ENCODE measurements around the gene CALY.
"Not testable (repeated sequence)": the region's sequence is repeated elsewhere in the genome, so short reads cannot be mapped to it uniquely, and the experiment has no call there.

CALY gene

DNA sequence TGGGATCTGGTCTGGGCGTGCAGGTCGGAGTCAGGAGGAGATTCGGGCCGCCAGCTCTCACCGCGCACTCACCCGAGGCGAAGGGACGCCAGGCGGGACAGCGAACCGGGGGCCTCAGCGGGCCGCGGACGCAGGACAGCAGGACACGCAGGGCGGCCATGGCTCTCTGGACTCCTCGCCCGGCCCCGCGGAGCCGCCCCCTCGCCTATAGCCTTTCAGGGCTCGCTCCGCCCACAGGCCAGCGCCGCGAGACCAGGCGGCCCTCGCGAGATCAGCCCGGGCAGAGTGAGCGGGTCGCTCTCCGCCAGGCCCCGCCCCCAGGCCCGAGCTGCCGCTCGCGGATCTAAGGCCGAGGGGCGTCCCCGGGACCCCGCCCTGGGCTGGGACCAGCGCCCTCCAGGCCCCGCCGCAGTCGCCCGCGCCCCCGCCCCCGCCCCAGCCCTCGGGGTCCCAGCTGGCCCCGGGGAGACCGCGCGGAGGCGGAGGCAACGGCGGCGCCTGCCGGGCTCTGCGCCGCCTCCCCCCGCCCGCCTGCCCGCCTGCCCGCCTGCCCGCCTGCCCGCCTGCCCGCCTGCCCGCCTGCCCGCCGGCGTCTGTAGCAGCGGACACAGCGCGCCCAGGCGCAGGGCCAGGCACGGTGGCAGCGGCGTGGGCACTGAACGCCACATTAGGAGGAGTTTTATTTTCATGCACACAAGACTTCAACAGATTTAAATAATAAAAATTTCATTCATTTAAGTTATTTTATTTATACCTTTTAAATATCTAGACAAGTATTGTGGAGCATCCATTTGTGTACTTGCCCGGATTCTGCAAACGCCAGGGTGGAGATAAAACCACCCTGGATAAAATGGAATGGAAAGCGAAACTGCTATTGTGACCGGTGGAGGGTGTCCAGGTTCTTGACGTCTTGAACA lies 36.7 kb upstream of the CALY start, which contains the start of gene ECHS1:
ECHS1 (minus strand) TSS at position 181 of the 917 bp plus-strand sequence; CDS start at position 160, 21 bp downstream.
- Mint-ChIP-seq H3K27me3 (ENCODE audit: low read depth) (peaks cover 3% of the 10 kb centered on the region), H3K4me3 (peak within 1 kb of the TSS; percentile 91), H3K36me3 (ENCODE audit: low read depth) (peaks cover 2% of the 10 kb centered on the region), H3K4me1 (ENCODE audit: low read depth) (peaks cover 7% of the 10 kb centered on the region), H3K27ac (peak within 1 kb of the TSS; percentile 71), H3K9me3 (no peaks in the 10 kb centered on the region)
- peak; percentile 96 for DNase-seq (ENCODE audit: low spot score)

DNA sequence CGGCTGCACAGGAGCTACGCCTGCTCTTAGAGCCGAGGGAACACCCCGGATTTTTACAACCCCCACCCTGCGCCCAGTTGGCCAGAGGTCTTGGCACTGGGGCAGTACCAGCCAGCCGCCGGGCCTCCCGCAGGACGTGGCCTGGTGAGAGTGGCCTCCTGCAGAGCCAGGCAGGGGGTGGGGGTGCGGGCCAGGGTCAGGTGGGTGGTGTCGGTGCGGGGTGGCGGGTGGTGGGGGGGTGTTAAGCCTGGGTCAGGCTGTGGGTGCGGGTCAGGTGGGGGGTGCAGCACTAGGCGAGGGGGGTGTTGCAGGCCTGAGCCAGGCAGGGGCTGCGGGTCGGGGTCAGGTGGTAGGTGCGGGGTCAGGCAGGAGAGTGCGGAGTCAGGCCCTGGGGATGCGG lies 35.8 kb upstream of the CALY start:
- Mint-ChIP-seq H3K4me3 (peak overlapping the region; percentile 80), H3K9me3 (no peaks in the 10 kb centered on the region), H3K4me1 (ENCODE audit: low read depth) (peaks cover 7% of the 10 kb centered on the region), H3K27ac (no peak overlapping the region), H3K36me3 (ENCODE audit: low read depth) (peaks cover 2% of the 10 kb centered on the region), H3K27me3 (ENCODE audit: low read depth) (peaks cover 3% of the 10 kb centered on the region)
- no peak for DNase-seq (ENCODE audit: low spot score)

DNA sequence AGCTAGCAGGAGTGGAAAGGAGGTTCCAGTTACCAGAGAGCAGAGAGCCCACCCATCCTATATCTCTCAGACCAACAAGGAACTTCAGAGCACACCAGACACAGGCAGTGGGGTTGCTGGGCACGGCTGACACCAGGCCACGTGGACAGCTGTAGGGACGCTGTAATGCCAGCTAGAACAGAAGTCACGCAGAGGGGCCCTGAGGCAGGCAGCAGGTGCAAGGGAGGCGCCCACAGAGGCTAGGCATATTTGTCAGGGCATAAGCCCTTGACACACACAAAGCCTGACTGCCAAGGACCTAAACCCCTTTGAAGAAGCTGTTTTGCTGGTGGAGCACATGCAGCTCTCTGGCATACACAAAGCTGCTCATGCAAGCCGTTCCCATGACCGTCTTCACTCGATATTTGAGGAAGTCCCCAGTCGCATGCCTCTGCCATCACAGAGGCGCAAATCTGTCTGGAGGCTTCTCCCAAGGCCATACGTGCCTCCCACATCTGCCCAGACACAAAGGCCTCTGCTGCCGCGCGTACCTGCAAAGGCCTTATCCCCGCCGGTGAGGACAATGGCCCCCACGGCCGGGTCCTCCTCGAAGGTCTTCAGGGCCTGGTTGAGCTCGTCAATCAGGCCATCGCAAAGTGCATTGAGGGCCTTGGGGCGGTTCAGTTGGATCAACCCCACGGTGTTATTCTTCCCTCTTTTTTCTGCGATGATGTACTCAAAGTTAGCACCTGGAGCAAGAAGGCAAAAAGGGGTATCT lies 33.5 kb upstream of the CALY start:
- peak overlapping the region; percentile 20 for H3K27ac Mint-ChIP-seq
- no peak overlapping the region for H3K4me3 Mint-ChIP-seq
- peaks cover 5% of the 10 kb centered on the region for H3K36me3 Mint-ChIP-seq (ENCODE audit: low read depth)
- H3K27me3 Mint-ChIP-seq (ENCODE audit: low read depth), result peaks cover 3% of the 10 kb centered on the region
- H3K9me3 Mint-ChIP-seq, result no peaks in the 10 kb centered on the region
- peaks cover 7% of the 10 kb centered on the region for H3K4me1 Mint-ChIP-seq (ENCODE audit: low read depth)
- DNase-seq (ENCODE audit: low spot score), result no peak

DNA sequence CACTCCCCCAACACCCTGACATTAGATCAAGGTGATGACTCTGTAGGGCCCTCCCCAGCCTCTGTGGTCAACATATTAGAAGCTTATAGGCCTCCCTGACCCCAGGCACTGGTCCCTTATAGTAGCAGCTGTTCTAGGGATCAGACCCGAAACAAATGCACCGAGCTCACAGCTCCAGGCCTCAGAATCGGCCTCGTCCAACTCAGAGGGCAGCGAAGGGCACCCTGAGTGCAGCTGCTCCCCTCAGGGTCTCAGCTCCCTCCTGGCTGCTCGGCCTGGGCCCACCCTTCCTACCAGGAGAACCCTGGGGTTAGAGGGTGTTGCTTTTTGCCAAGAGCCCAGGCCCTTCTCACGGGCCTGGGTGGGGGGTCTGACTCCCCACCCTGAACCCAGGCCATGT lies 31.5 kb upstream of the CALY start:
- DNase-seq (ENCODE audit: low spot score), result no peak
- Mint-ChIP-seq H3K27me3 (ENCODE audit: low read depth) (no peaks in the 10 kb centered on the region), H3K27ac (no peak overlapping the region), H3K4me3 (no peak overlapping the region), H3K36me3 (ENCODE audit: low read depth) (peaks cover 9% of the 10 kb centered on the region), H3K9me3 (no peaks in the 10 kb centered on the region), H3K4me1 (ENCODE audit: low read depth) (peaks cover 2% of the 10 kb centered on the region)

DNA sequence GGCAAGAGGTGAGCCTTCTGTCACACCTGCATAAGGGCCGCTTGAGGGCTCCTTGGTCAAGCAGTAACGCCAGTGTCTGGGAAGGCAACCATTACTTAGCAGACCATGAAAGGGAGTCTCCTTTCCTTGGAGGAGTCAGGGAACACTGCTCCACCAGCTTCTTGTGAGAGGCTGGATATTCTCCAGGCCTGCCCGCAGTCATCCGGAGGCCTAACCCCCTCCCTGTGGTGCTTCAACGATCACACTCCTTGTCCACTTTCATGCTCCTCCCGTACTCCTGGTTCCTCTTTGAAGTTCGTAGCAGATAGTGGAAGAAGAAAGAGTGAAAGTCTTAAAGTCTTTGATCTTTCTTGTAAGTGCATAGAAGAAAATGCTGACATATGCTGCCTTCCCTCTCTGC lies 30.8 kb upstream of the CALY start:
- H3K27ac Mint-ChIP-seq; H3K9me3 Mint-ChIP-seq; H3K36me3 Mint-ChIP-seq (ENCODE audit: low read depth); H3K27me3 Mint-ChIP-seq (ENCODE audit: low read depth); H3K4me1 Mint-ChIP-seq (ENCODE audit: low read depth); H3K4me3 Mint-ChIP-seq; DNase-seq (ENCODE audit: low spot score): not testable (repeated sequence)

DNA sequence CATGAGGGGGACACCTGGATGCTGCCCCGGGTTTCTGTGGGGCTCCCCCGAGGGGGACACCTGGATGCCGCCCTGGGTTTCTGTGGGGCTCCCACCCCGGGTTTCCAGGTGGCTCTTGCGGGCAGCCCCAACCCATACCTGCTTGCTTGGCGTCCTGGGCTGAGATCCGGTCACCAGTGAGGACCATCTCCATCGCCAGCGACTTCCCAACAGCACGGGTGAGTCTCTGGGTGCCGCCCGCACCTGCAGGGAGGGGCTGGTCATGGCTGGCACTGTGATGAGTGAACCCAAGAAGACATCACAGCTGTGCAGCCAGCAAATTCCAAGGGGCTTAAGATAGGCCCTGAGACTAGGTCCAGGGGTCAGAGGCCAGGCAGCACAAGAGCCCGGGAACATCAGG lies 30.1 kb upstream of the CALY start:
- DNase-seq (ENCODE audit: low spot score), result no peak
- no peaks in the 10 kb centered on the region for H3K9me3 Mint-ChIP-seq
- H3K27ac Mint-ChIP-seq, result no peak overlapping the region
- H3K4me1 Mint-ChIP-seq (ENCODE audit: low read depth), result peaks cover 2% of the 10 kb centered on the region
- no peak overlapping the region for H3K4me3 Mint-ChIP-seq
- no peaks in the 10 kb centered on the region for H3K27me3 Mint-ChIP-seq (ENCODE audit: low read depth)
- peaks cover 13% of the 10 kb centered on the region for H3K36me3 Mint-ChIP-seq (ENCODE audit: low read depth)

DNA sequence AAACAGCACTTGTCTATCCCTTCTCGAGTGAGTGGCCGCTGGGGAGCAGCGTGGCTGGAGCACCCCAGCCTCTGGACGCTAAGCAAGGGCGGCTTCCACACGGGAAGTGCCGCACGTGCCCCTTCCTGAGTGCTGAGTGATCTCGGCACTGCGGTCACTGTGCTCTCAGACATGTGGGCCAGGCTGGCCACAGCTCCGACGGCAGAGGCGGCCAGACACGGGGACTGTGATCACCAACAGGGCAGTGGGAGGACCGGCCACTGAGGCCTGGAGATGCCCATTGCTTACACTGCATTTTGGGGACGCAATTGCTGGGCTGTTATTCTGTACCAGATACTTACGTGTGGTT lies 29.4 kb upstream of the CALY start:
- Mint-ChIP-seq H3K4me3 (no peak overlapping the region), H3K27me3 (ENCODE audit: low read depth) (no peaks in the 10 kb centered on the region), H3K36me3 (ENCODE audit: low read depth) (peaks cover 12% of the 10 kb centered on the region), H3K27ac (no peak overlapping the region), H3K4me1 (ENCODE audit: low read depth) (peaks cover 2% of the 10 kb centered on the region), H3K9me3 (no peaks in the 10 kb centered on the region)
- DNase-seq (ENCODE audit: low spot score), result no peak

DNA sequence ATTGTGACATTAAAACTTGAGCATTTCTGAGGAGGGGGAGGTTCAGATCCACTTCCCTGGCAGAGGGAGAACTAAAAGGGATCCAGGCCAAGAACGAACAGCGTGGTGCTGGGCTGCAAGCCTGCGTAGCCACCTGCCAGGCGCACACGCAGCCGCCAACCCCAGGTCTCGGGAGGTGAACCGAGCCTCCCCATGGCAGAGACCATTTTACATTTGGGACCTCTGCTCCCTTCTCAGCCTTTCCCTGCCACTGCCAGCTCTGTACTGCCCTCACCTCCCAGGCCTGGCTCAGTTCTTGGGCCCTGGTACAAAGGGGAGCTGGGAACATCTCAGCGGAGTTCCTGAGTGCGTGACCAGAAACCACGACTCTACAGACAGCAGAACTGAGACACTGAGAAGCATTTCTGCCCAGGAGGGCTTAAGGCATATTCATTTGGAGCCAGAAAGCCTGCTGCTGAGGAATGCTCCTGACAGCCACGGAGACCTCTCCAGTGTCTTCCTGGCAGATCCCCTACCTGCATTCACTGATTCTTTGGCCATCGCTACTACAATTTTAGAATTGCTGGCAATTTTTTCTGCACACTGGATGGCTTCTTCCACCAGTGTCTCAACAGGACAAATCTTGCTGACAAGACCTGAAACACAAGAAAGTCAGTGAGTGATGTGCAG lies 28.9 kb upstream of the CALY start:
- H3K4me1 Mint-ChIP-seq (ENCODE audit: low read depth), result peaks cover 2% of the 10 kb centered on the region
- no peaks in the 10 kb centered on the region for H3K27me3 Mint-ChIP-seq (ENCODE audit: low read depth)
- H3K4me3 Mint-ChIP-seq, result no peak overlapping the region
- peaks cover 12% of the 10 kb centered on the region for H3K36me3 Mint-ChIP-seq (ENCODE audit: low read depth)
- H3K27ac Mint-ChIP-seq, result no peak overlapping the region
- no peak for DNase-seq (ENCODE audit: low spot score)
- H3K9me3 Mint-ChIP-seq, result no peaks in the 10 kb centered on the region

DNA sequence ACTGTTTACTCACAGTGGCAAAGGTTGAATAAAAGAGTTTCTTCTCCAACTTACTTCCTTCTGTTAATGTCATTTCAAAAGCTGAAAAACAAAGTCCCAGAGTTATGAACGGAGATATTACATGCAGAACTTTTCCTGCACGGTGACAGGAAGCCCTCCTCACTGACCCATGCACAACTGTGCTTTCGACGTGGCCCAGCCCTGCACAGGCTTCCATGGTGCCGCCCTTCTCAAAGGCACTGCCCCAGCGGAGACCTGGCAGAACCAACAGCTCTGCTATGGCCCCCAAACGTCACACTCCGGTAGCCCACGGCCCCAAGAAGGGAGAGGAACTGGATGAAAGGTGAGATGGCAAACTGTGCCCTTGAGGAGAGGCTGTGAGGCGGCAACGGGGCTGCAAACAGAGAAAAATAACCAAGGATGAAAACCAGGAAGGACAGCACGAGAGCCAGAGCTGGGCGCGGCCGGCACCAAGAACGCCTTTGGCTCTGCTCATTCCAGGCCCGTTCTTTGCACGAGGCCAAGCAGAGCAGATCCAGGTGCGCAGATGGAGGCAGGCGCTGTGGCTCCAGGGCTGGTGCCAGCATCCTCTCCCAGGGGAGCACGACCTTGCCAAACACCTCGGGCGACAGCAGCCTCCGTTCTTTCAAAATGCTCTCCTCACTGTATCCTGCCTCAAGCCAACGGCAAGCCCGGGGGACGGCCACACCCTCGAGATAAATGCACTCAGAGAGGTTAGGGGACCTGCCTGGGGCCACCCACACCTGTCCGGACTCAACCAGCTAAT lies 28.1 kb upstream of the CALY start:
- DNase-seq (ENCODE audit: low spot score), result no peak
- no peaks in the 10 kb centered on the region for H3K27me3 Mint-ChIP-seq (ENCODE audit: low read depth)
- H3K4me1 Mint-ChIP-seq (ENCODE audit: low read depth), result peaks cover 4% of the 10 kb centered on the region
- no peak overlapping the region for H3K27ac Mint-ChIP-seq
- no peak overlapping the region for H3K4me3 Mint-ChIP-seq
- H3K36me3 Mint-ChIP-seq (ENCODE audit: low read depth), result peaks cover 12% of the 10 kb centered on the region
- H3K9me3 Mint-ChIP-seq, result no peaks in the 10 kb centered on the region

DNA sequence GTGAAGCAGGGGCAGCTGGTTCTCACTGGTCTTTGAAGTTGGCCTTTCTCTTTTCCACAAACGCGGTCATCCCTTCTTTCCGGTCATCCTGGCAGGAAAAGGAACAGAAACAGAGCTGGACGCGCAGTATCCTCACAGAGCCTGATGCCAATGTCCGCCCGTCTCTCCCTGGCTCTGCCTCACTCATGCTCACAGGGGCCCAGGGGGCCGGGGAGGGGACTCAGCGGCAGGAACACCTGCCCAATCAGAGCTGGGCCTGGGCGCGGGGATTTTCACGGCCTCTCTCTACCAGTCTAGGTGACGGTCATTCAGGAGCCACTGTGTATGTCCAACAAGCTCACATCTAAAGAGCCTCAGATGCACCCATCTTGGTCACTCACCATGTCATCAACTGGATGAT lies 26.1 kb upstream of the CALY start:
- Mint-ChIP-seq H3K9me3 (no peaks in the 10 kb centered on the region), H3K36me3 (ENCODE audit: low read depth) (peaks cover 12% of the 10 kb centered on the region), H3K4me1 (ENCODE audit: low read depth) (peaks cover 4% of the 10 kb centered on the region), H3K27me3 (ENCODE audit: low read depth) (no peaks in the 10 kb centered on the region), H3K4me3 (no peak overlapping the region), H3K27ac (no peak overlapping the region)
- no peak for DNase-seq (ENCODE audit: low spot score)

DNA sequence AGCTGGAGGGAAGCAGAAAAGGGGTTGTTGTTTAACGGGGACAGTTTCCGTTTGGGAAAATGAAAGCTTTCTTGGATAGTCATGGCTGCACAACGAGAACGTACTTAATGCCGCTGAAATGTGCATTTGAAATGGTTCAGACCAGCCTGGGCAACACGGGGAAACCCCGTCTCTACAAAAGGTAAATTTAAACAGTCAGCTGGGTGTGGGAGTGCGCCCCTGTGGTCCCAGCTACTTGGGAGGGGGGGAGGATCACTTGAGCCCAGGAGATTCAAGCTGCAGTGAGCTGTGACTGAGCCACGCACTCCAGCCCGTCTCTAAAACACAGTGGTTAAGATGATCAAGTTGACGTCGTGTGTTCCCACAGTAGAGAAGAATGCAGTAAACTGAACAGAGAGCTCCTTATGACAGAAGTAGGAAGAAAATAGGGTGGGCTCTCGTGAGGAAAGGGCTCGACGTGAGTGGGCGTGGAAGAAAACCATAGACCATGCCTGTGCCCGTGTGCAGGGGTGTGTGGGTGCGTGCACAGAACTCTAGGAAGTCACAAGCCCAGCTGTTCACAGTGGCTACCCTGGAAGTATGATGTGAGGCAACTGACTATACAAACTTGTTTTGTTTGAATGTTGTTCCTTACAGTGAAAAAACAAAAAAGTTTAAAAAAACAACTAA lies 25.2 kb upstream of the CALY start:
- peaks cover 4% of the 10 kb centered on the region for H3K4me1 Mint-ChIP-seq (ENCODE audit: low read depth)

DNA sequence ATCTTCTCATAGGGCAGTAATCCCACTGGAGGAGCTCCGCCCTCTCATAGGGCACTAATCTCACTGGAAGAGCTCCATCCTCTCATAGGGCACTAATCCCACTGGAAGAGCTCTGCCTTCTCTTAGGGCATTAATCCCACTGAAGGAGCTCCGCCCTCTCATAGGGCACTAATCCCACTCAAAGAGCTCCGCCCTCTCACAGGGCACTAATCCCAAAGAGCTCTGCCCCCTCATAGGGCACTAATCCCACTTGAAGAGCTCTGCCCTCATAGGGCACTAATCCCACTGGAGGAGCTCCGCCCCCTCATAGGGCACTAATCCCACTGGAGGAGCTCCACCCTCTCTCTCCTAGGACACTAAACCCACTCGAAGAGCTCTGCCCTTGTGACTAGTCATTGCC lies 24.5 kb upstream of the CALY start:
- Mint-ChIP-seq H3K27me3 (ENCODE audit: low read depth) (no peaks in the 10 kb centered on the region), H3K4me1 (ENCODE audit: low read depth) (peaks cover 4% of the 10 kb centered on the region), H3K36me3 (ENCODE audit: low read depth) (peaks cover 12% of the 10 kb centered on the region), H3K4me3 (no peak overlapping the region), H3K9me3 (no peaks in the 10 kb centered on the region), H3K27ac (no peak overlapping the region)
- DNase-seq (ENCODE audit: low spot score), result no peak

More for the DNA sequence above, 25.2 kb upstream of the CALY start:
- no peaks in the 10 kb centered on the region for H3K9me3 Mint-ChIP-seq
- no peak for DNase-seq (ENCODE audit: low spot score)
- peaks cover 12% of the 10 kb centered on the region for H3K36me3 Mint-ChIP-seq (ENCODE audit: low read depth)
- no peak overlapping the region for H3K4me3 Mint-ChIP-seq
- no peak overlapping the region for H3K27ac Mint-ChIP-seq
- no peaks in the 10 kb centered on the region for H3K27me3 Mint-ChIP-seq (ENCODE audit: low read depth)

DNA sequence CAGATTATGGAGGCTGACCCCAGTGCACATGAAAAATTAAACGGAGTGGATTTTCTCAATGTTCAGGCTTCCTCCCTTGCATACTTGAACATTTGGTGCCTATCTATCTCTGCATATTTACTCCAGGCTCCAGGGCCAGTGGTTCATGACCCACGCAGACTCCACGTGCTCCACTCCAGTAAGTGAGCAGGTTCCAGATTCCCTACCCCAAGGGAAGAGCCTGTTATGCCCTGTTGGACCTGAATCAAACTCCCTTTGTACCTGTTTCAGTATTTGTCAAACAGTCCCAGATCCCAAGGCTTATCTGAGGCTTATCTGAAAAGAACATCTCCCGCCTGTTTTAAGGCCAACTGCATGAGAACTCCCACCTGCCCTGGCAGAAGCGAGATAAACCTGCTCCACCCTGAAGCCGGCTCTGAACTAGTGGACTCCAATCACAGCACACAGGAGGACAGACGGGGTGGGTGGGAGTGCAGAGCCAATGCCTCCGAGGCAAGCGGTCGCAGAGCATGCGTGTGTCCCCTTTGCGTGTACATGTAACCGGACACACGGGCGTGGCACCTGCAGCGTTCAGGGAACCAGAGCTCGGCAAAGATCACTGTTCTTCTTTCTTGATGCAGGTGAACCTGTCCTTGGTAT lies 23.4 kb upstream of the CALY start:
- no peaks in the 10 kb centered on the region for H3K27me3 Mint-ChIP-seq (ENCODE audit: low read depth)
- H3K36me3 Mint-ChIP-seq (ENCODE audit: low read depth), result peaks cover 9% of the 10 kb centered on the region
- no peak overlapping the region for H3K27ac Mint-ChIP-seq
- peaks cover 4% of the 10 kb centered on the region for H3K4me1 Mint-ChIP-seq (ENCODE audit: low read depth)
- no peak overlapping the region for H3K4me3 Mint-ChIP-seq
- H3K9me3 Mint-ChIP-seq, result no peaks in the 10 kb centered on the region
- no peak for DNase-seq (ENCODE audit: low spot score)
